Measurements from ENCODE around the gene KCNH3. TPM values are rescaled to one million over a fixed set of nuclear protein-coding genes. Genes with fewer than 3 reads are reported as not detected.

The KCNH3 gene
- total and polyA plus RNA-seq, 2 donors (not counting 3 experiments of a cell fraction or from before 2014, with no cell fraction given) = 0.13 to 0.14 TPM

GRCh38 chr12:49511410-49511809 lies 27.4 kb upstream of the KCNH3 start:
- H3K4me2 ChIP-seq (ENCODE audit: insufficient read depth, low read length) = no peak overlapping the region
- H3K4me1 ChIP-seq (ENCODE audit: control insufficient read depth, extremely low read depth, insufficient read depth, low read length) = peaks cover 49% of the 10 kb centered on the region
- no peaks in the 10 kb centered on the region for H3K9me3 ChIP-seq (replicated peaks; ENCODE audit: control insufficient read depth, insufficient read depth, low read length)
- no peak overlapping the region for H3K9ac ChIP-seq (replicated peaks; ENCODE audit: extremely low read depth, insufficient read depth, low read length)
- no peaks in the 10 kb centered on the region for H3K9me1 ChIP-seq (replicated peaks; ENCODE audit: control insufficient read depth, extremely low read depth, insufficient read depth, low read length)
- H3K27me3 ChIP-seq (ENCODE audit: control insufficient read depth in 2 of 2, insufficient read depth in 2 of 2, low read length in 2 of 2) = no peaks in the 10 kb centered on the region
- no peaks in the 10 kb centered on the region for H4K20me1 ChIP-seq (replicated peaks; ENCODE audit: control insufficient read depth, extremely low read depth, insufficient read depth, low read length)
- ChIA-PET POLR2A (no interaction called here), CTCF (interaction anchor here (0.6 to 11.1 kb wide), 14 partner anchors 18 to 223 kb away, joined by 3 to 679 read pairs (median 4); partner anchors contain the start of genes DNAJC22 and SPATS2)
- FAIRE-seq (no peak), DNase-seq (ENCODE audit: low read depth, low spot score) (no peak)
- H3K4me3 ChIP-seq (replicated peaks in 1 of 3; ENCODE audit: insufficient read depth in 1 of 3, low read depth in 1 of 3, low read length in 3 of 3) = no peak overlapping the region
- H3K36me3 ChIP-seq (ENCODE audit: control insufficient read depth in 2 of 2, extremely low read depth in 1 of 2, insufficient read depth in 2 of 2, low read length in 2 of 2) = peaks cover 0 to 4% of the 10 kb centered on the region in 2 experiments
- dilution Hi-C loops (cut with MboI; ENCODE audit: extremely low pct_ligation_motif_present, low sequenced_read_pairs) = loop anchor here (25.0 kb wide), 1 partner anchor 149 kb away; the partner anchor contains the start of gene SPATS2
- TF ChIP-seq POLR2AphosphoS5 (IDR thresholded peaks at IDR 0.05; ENCODE audit: insufficient read depth, low read depth, low read length) (no peak), GATA2 (IDR thresholded peaks at IDR 0.05; ENCODE audit: insufficient read depth, insufficient read length, low read depth, low read length) (no peak), JUN (IDR thresholded peaks at IDR 0.05; ENCODE audit: borderline replicate concordance, insufficient read depth, insufficient read length, low read depth) (no peak), CTCF (IDR thresholded peaks at IDR 0.05; ENCODE audit: extremely low read depth in 1 of 2, insufficient read depth in 1 of 2, low read depth in 1 of 2, low read length in 2 of 2) (no peak), EZH2 (IDR thresholded peaks at IDR 0.05; ENCODE audit: borderline replicate concordance, low read depth, low read length, severe bottlenecking) (no peak), POLR2A (IDR thresholded peaks at IDR 0.05; ENCODE audit: low read depth, low read length) (no peak), FOS (IDR thresholded peaks at IDR 0.05; ENCODE audit: borderline replicate concordance, insufficient read depth, low read length) (no peak), MYC (IDR thresholded peaks at IDR 0.05; ENCODE audit: low read depth, low read length) (no peak)
- TF ChIP-seq, protein P1, sequence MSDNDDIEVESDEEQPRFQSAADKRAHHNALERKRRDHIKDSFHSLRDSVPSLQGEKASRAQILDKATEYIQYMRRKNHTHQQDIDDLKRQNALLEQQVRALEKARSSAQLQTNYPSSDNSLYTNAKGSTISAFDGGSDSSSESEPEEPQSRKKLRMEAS (IDR thresholded peaks at IDR 0.05; ENCODE audit: insufficient read depth, insufficient read length) = no peak
- no peak overlapping the region for H2AFZ ChIP-seq (ENCODE audit: low read depth, low read length)
- no TSS peak for BruUV-seq (replicated peaks)
- H3K27ac ChIP-seq (ENCODE audit: insufficient read depth, low read depth, low read length) = peak overlapping the region; percentile 6
- intact Hi-C loops (cut with micrococcal nuclease) = loop anchor here (1.0 to 10.0 kb wide), 2 partner anchors 144 to 227 kb away; partner anchors contain the start of gene SPATS2
- H3K79me2 ChIP-seq (ENCODE audit: control insufficient read depth, insufficient read depth, low read length) = peaks cover 6% of the 10 kb centered on the region

Data from endothelial cell of umbilical vein (primary cell).